ENCODE measurements around the gene CAMTA1.

CAMTA1 gene

GRCh38 chr1:6923012-6923411, 137.8 kb downstream of the CAMTA1 start:
- in situ Hi-C loops (cut with MboI; ENCODE audit: low sequenced_read_pairs): no loop called here

GRCh38 chr1:6923416-6923815, 138.2 kb downstream of the CAMTA1 start:
- in situ Hi-C loops (cut with MboI; ENCODE audit: low sequenced_read_pairs): no loop called here

- in situ Hi-C loops (cut with MboI; ENCODE audit: low sequenced_read_pairs): no loop called here
Measured at GRCh38 chr1:6923955-6924881, 139.0 kb downstream of the CAMTA1 start.

- in situ Hi-C loops (cut with MboI; ENCODE audit: low sequenced_read_pairs): no loop called here
Measured at GRCh38 chr1:6924891-6925290, 139.6 kb downstream of the CAMTA1 start.

GRCh38 chr1:6927626-6928025, 142.4 kb downstream of the CAMTA1 start:
- in situ Hi-C loops (cut with MboI; ENCODE audit: low sequenced_read_pairs): no loop called here

GRCh38 chr1:6928106-6928885, 143.0 kb downstream of the CAMTA1 start:
- in situ Hi-C loops (cut with MboI; ENCODE audit: low sequenced_read_pairs): no loop called here

- in situ Hi-C loops (cut with MboI; ENCODE audit: low sequenced_read_pairs): no loop called here
Measured at GRCh38 chr1:6930732-6931300, 145.6 kb downstream of the CAMTA1 start.

- in situ Hi-C loops (cut with MboI; ENCODE audit: low sequenced_read_pairs): no loop called here
Measured at GRCh38 chr1:6935361-6935883, 150.2 kb downstream of the CAMTA1 start.

GRCh38 chr1:6935911-6936690, 150.8 kb downstream of the CAMTA1 start:
- in situ Hi-C loops (cut with MboI; ENCODE audit: low sequenced_read_pairs): no loop called here

- in situ Hi-C loops (cut with MboI; ENCODE audit: low sequenced_read_pairs): no loop called here
Measured at GRCh38 chr1:6937048-6937447, 151.8 kb downstream of the CAMTA1 start.

GRCh38 chr1:6939363-6939762, 154.1 kb downstream of the CAMTA1 start:
- in situ Hi-C loops (cut with MboI; ENCODE audit: low sequenced_read_pairs): no loop called here

- in situ Hi-C loops (cut with MboI; ENCODE audit: low sequenced_read_pairs): no loop called here
Measured at GRCh38 chr1:6941786-6942185, 156.5 kb downstream of the CAMTA1 start.

GRCh38 chr1:6942990-6943389, 157.7 kb downstream of the CAMTA1 start:
- in situ Hi-C loops (cut with MboI; ENCODE audit: low sequenced_read_pairs): no loop called here

GRCh38 chr1:6944434-6944833, 159.2 kb downstream of the CAMTA1 start:
- in situ Hi-C loops (cut with MboI; ENCODE audit: low sequenced_read_pairs): no loop called here

- in situ Hi-C loops (cut with MboI; ENCODE audit: low sequenced_read_pairs): no loop called here
Measured at GRCh38 chr1:6947952-6948351, 162.7 kb downstream of the CAMTA1 start.

- in situ Hi-C loops (cut with MboI; ENCODE audit: low sequenced_read_pairs): no loop called here
Measured at GRCh38 chr1:6948416-6948815, 163.2 kb downstream of the CAMTA1 start.

- in situ Hi-C loops (cut with MboI; ENCODE audit: low sequenced_read_pairs): no loop called here
Measured at GRCh38 chr1:6948861-6949260, 163.6 kb downstream of the CAMTA1 start.

- in situ Hi-C loops (cut with MboI; ENCODE audit: low sequenced_read_pairs): no loop called here
Measured at GRCh38 chr1:6950001-6950765, 164.9 kb downstream of the CAMTA1 start.

GRCh38 chr1:6951536-6951935, 166.3 kb downstream of the CAMTA1 start:
- in situ Hi-C loops (cut with MboI; ENCODE audit: low sequenced_read_pairs): no loop called here

- in situ Hi-C loops (cut with MboI; ENCODE audit: low sequenced_read_pairs): no loop called here
Measured at GRCh38 chr1:6953216-6953615, 168.0 kb downstream of the CAMTA1 start.

All from HL-60/S4 treated with retinoic acid at 250 ng/mL for 4 days and 3 days (cell line).